NOMO-1 treated with DMSO at 0.1 percent for 48 hours (cell line): ENCODE results near the gene ZNF547.
"Not testable (repeated sequence)": the region's sequence is repeated elsewhere in the genome, so short reads cannot be mapped to it uniquely, and the experiment has no call there.

Experiments
- DNase-seq: peaks from one replicate; lab custom pipeline; 2025; ENCODE audit not compliant: unreplicated experiment; lab: John Stamatoyannopoulos, UW

The ZNF547 gene

GRCh38 chr19:57374179-57374578 lies 10.8 kb downstream of the ZNF547 start:
- no peak for DNase-seq

DNA sequence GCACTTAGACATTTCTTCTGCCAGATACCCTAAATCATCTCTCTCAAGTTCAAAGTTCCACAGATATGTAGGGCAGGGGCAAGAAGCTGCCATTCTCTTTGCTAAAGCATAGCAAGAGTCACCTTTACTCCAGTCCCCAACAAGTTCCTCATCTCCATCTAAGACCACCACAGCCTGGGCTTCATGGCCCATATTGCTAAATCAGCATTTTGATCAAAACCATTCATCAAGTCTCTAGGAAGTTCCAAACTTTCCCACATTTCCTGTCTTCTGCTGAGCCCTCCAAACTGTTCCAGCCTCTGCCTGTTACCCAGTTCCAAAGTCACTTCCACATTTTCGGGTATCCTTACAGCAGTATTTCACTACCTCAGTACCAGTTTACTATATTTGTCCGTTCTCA lies 11.3 kb downstream of the ZNF547 start:
- DNase-seq = not testable (repeated sequence)

GRCh38 chr19:57376151-57376550 lies 12.8 kb downstream of the ZNF547 start:
- no peak for DNase-seq

GRCh38 chr19:57377498-57378146 lies 14.3 kb downstream of the ZNF547 start:
- no peak for DNase-seq

DNA sequence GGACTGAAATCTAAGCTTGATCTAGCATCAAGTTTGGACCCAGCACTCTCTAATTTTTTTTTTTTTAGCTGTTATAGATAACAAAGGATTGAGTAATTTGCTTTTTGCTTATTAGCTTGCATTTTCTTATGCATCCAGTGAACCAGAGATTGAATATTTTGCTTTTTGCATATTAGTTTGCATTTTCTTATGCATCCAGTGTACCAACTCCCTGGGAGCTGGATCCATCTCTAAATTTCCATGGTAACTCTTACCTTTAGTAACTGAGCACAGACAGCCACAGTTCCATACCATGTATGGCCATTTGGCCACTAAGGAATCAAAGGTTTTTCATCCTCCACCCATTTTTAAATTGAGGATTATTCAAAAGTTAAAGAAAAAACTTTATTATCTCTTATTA lies 17.6 kb downstream of the ZNF547 start:
- DNase-seq = no peak

DNA sequence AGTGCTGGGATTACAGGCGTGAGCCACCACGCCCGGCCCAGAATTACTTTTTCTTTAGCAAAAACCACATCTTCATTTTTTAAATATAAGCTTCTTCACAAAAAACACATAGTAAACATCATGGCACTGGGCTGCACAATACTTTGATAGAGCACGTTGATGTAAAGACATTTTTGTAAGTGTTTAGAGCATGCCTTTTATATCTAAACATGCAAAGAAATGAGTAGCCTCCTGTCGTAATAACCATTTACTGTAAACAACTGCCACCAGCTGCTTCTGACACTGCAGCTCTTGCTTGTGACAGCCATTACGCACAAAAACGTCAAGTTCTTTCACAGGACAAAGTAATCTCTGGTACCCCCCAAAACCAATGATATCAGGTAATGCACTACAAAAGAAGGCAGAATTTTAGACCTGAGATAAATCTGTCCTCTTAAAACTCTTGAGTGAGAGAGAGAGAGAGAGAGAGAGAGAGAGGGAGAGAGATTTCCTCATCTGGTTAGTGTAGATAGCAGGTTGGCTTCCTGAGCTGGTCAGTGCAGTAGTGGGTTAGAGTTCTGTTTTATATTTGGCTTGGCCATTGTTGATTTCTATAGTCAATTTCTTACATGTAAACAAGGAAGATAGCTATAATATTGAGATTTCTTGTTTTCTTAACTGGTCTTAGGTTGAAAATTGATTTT lies 19.6 kb downstream of the ZNF547 start:
- no peak for DNase-seq

DNA sequence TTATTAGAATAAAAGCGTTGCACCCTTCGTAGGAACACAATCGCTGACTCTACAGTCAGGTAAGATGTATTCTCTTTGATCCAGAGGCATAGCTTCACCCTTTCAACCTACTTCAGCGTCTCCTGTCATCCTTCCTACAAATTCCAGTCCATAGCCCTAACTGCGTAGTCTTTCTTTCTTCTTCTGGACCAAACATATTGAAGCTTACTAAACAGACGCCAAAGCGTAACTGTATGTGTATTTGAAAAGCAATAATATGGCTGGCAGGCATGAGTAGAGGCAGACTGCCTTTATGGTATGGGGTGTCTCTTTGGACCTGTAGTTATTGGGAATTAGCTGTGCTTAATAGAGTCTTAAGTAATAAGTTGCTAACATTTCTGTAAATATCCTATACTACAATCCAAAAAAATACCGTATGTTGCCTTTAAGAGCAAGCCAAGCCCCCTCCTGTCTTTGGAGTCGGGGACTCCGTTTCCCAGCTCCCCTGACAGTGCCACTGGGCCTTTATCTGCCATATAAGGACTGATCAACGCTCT lies 25.9 kb downstream of the ZNF547 start:
- DNase-seq = no peak

GRCh38 chr19:57389730-57390598 lies 26.6 kb downstream of the ZNF547 start, which contains the start of gene ZNF548:
ZNF548 (plus strand) TSS chr19:57389854; CDS start chr19:57390100, 246 bp downstream.
- peak; percentile 96 for DNase-seq

DNA sequence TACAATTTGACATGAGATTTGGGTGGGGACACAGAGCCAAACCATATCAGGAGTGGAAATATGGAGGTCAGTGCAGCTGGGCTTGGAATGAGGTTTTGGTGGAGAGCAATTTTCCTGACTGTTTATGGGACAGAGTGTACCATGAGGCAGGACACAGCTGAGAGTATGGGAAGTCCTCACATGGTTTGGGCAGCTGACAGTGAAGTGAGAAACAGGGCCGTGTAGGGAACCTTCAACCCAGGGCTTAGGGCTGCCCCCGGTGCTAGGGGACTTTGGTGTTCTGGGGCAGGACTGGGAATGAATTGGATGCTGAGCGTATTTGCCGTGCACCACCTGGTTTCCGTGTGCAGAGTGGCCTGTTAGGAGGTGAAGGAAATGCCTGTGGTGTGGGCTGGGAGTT lies 32.4 kb downstream of the ZNF547 start:
- no peak for DNase-seq

GRCh38 chr19:57398868-57399267 lies 35.5 kb downstream of the ZNF547 start:
- no peak for DNase-seq

GRCh38 chr19:57403737-57404563 lies 40.6 kb downstream of the ZNF547 start:
- DNase-seq = no peak

DNA sequence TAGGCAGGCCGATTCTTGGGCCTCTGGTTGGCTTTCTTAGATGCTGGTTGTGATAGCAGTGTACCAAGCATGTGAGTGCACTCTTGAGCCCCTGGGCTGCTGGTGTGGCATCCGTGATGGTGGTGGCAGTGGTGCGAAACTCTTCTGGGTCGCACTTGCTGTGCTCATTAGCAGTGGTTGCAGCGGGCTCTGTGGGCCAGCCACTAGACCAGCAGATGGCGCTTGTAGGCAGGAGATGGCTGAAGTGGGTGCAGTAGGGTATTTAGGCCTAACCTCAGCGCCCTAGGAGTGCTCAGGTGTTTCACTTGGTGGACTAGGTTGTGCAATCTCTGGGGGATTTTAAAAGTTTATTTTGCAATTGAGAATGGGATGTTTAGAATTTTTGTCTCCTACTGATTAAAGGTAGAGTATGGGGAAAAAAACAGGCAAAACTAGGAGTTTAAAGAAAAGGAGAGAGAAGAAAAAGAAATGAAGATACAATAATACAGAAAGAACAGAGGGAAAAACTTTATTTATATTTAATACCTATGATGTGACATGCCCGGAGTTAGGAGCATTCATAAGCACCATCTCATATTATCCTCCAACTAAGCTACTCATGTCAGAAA lies 43.3 kb downstream of the ZNF547 start:
- peak; percentile 33 for DNase-seq

- DNase-seq = peak; percentile 90
Measured at GRCh38 chr19:57410877-57411671, 47.7 kb downstream of the ZNF547 start, which contains the start of gene ZNF17. ZNF17 (plus strand) TSS chr19:57411161; CDS start chr19:57413616, 2,455 bp downstream.

- no peak for DNase-seq
Measured at GRCh38 chr19:57419439-57419838, 56.1 kb downstream of the ZNF547 start.

DNA sequence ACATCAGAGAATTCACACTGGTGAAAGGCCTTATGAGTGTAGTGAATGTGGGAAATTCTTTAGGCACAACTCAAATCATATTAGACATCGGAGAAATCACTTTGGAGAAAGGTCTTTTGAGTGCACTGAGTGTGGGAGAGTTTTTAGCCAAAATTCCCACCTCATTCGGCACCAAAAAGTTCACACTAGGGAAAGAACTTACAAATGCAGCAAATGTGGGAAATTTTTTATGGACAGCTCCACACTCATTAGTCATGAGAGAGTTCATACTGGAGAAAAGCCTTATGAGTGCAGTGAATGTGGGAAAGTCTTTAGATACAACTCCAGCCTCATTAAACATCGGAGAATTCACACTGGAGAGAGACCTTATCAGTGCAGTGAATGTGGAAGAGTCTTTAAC lies 57.7 kb downstream of the ZNF547 start:
- DNase-seq = no peak
